22Rv1 (cell line): Measurements from ENCODE around the gene BANP.

Experiments used
- CTCF ChIP-seq: fragments of 450-650 bp; IDR thresholded peaks from 2 replicates; pipeline ENCODE4 v1.5.1; 2017; ENCODE audit warnings: mild to moderate bottlenecking
- ZFX ChIP-seq: fragments of 450-650 bp; IDR thresholded peaks from 2 replicates; pipeline ENCODE4 v1.6.1; 2017; ENCODE audit warnings: antibody characterized with exemption, borderline replicate concordance

GRCh38 chr16:87978127-87978526, 26.9 kb downstream of the BANP start:
- TF ChIP-seq CTCF (no peak), ZFX (no peak)
